B cell (primary cell): ENCODE measurements around the gene PLEKHO2.

Experiments used
- EZH2 ChIP-seq: IDR thresholded peaks from 2 replicates; pipeline ENCODE4 v1.6.1; 2012; ENCODE audit warnings: borderline replicate concordance, low read depth, mild to moderate bottlenecking, moderate library complexity, low read length; ENCODE audit not compliant: insufficient read depth, poor library complexity, severe bottlenecking
- TF ChIP-seq, protein P1 (sequence below): fragments of 200-600 bp; IDR thresholded peaks from one replicate; pipeline ENCODE4 v1.8.0; 2022; ENCODE audit warnings: antibody characterized with exemption, mild to moderate bottlenecking

DNA sequence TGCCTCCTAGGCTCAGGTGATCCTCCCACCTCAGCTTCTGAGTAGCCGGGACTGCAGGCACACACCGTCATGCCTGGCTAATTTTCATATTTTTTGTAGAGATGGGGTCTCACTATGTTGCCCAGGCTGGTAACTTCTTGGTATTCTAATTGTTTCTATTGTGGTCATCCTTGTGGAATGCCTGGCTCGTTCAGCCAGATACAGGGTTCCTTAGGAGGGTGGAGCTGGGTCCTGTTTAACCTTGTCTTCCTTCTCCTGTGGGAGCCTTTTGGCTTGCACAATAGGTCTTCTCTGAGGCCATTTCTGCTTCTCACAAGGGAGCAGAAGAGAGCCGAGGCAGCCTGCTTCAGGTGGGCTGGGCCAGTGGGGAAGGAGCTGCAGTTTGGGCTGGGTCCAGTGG lies 15.7 kb downstream of the PLEKHO2 start:
- TF ChIP-seq, protein P1, sequence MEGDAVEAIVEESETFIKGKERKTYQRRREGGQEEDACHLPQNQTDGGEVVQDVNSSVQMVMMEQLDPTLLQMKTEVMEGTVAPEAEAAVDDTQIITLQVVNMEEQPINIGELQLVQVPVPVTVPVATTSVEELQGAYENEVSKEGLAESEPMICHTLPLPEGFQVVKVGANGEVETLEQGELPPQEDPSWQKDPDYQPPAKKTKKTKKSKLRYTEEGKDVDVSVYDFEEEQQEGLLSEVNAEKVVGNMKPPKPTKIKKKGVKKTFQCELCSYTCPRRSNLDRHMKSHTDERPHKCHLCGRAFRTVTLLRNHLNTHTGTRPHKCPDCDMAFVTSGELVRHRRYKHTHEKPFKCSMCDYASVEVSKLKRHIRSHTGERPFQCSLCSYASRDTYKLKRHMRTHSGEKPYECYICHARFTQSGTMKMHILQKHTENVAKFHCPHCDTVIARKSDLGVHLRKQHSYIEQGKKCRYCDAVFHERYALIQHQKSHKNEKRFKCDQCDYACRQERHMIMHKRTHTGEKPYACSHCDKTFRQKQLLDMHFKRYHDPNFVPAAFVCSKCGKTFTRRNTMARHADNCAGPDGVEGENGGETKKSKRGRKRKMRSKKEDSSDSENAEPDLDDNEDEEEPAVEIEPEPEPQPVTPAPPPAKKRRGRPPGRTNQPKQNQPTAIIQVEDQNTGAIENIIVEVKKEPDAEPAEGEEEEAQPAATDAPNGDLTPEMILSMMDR = no peak
- no peak for TF ChIP-seq EZH2
